ENCODE data around the gene DNAH5. TPM values are rescaled to one million over a fixed set of nuclear protein-coding genes. Genes with fewer than 3 reads are reported as not detected.

The DNAH5 gene
- total RNA-seq, 2 experiments from 2014 or later, result not detected

DNA sequence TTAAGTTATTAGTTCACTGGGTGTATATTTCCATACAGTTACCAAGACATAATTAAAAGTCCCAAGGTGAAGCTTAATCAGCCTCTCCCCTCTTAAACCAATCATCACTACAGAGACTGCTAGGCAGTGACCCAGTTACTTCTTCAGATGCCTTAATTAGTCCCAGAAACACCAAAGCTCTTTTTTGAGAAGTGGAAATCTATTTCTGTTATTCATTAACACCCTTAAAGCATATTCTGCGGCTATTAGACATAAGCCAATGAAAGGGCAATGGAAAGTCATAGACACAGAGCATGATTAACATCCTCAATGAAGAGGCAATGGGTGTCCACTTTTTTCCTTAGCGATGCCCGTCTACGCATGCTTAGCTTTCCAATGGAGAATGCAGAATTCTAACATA is 48.3 kb upstream of the DNAH5 start:
- intact Hi-C loops (cut with DNase I, micrococcal nuclease), result loop anchor here in 1 of 2 experiments (10.0 kb wide), 1 partner anchor 272 kb away; no protein-coding TSS in a partner anchor
- ChIA-PET CTCF (no interaction called here), POLR2A (no interaction called here)
- H3K9me3 Mint-ChIP-seq, result peaks cover 4% of the 10 kb centered on the region
- no peaks in the 10 kb centered on the region for H3K4me1 Mint-ChIP-seq (ENCODE audit: low read depth)
- Histone ChIP-seq H3K4me3 (ENCODE audit: low read length) (no peak overlapping the region), H3K27ac (ENCODE audit: low read depth in 1 of 2, low read length in 2 of 2) (no peak overlapping the region), H3K4me1 (ENCODE audit: insufficient read depth, low read length) (no peaks in the 10 kb centered on the region), H3K27me3 (ENCODE audit: control insufficient read depth in 1 of 2, insufficient read depth in 2 of 2, low read length in 2 of 2) (no peaks in the 10 kb centered on the region), H3K9me3 (ENCODE audit: control insufficient read depth in 1 of 2, insufficient read depth in 1 of 2, low read length in 2 of 2) (peaks cover 0 to 11% of the 10 kb centered on the region in 2 experiments), H3K36me3 (ENCODE audit: insufficient read depth, low read length) (no peaks in the 10 kb centered on the region)
- DNase-seq (no peak), ATAC-seq (ENCODE audit: poor library complexity) (no peak)
- peaks cover 12% of the 10 kb centered on the region for H3K27me3 Mint-ChIP-seq
- no peak overlapping the region for H3K27ac Mint-ChIP-seq
- no peaks in the 10 kb centered on the region for H3K36me3 Mint-ChIP-seq (ENCODE audit: low read depth)
- TF ChIP-seq, protein P1, sequence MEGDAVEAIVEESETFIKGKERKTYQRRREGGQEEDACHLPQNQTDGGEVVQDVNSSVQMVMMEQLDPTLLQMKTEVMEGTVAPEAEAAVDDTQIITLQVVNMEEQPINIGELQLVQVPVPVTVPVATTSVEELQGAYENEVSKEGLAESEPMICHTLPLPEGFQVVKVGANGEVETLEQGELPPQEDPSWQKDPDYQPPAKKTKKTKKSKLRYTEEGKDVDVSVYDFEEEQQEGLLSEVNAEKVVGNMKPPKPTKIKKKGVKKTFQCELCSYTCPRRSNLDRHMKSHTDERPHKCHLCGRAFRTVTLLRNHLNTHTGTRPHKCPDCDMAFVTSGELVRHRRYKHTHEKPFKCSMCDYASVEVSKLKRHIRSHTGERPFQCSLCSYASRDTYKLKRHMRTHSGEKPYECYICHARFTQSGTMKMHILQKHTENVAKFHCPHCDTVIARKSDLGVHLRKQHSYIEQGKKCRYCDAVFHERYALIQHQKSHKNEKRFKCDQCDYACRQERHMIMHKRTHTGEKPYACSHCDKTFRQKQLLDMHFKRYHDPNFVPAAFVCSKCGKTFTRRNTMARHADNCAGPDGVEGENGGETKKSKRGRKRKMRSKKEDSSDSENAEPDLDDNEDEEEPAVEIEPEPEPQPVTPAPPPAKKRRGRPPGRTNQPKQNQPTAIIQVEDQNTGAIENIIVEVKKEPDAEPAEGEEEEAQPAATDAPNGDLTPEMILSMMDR (IDR thresholded peaks at IDR 0.05), result no peak
- no peak overlapping the region for H3K4me3 Mint-ChIP-seq

- Mint-ChIP-seq H3K4me1 (ENCODE audit: low read depth) (no peaks in the 10 kb centered on the region), H3K27me3 (peaks cover 17% of the 10 kb centered on the region), H3K4me3 (no peak overlapping the region), H3K9me3 (no peaks in the 10 kb centered on the region), H3K27ac (no peak overlapping the region), H3K36me3 (ENCODE audit: low read depth) (no peaks in the 10 kb centered on the region)
- intact Hi-C loops (cut with DNase I, micrococcal nuclease), result loop anchor here in 1 of 2 experiments (10.0 kb wide), 1 partner anchor 273 kb away; no protein-coding TSS in a partner anchor
- POLR2A ChIA-PET, result no interaction called here
- DNase-seq (no peak), ATAC-seq (ENCODE audit: poor library complexity) (no peak)
- Histone ChIP-seq H3K4me1 (ENCODE audit: insufficient read depth, low read length) (no peaks in the 10 kb centered on the region), H3K4me3 (ENCODE audit: low read length) (no peak overlapping the region), H3K9me3 (ENCODE audit: control insufficient read depth in 1 of 2, insufficient read depth in 1 of 2, low read length in 2 of 2) (peaks cover 0 to 3% of the 10 kb centered on the region in 2 experiments), H3K27me3 (ENCODE audit: control insufficient read depth in 1 of 2, insufficient read depth in 2 of 2, low read length in 2 of 2) (no peaks in the 10 kb centered on the region), H3K27ac (ENCODE audit: low read depth in 1 of 2, low read length in 2 of 2) (no peak overlapping the region), H3K36me3 (ENCODE audit: insufficient read depth, low read length) (no peaks in the 10 kb centered on the region)
- CTCF ChIA-PET, result no interaction called here
- TF ChIP-seq, protein P1 (IDR thresholded peaks at IDR 0.05), result no peak
These were observed 46.9 kb upstream of the DNAH5 start for GRCh38 chr5:13991365-13991764.

DNA sequence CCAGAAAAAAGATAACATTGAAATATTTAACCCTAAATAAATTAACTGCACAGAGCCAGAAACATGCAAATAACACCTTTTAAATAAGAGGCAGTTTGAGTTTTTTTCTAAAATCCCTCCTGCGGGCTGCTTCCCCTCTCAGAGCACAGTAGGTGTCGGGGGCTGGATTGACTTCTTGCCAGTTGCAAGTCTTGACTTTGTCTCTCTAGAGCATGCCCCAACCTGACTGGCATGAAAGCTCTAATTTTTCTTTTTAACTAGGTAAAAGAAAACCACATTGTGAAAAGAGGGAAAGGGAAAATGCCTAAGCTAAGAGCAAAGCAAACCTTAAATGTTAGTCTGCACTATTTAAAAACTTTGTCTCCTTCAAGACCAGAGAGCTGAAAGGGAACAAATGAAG is 46.4 kb upstream of the DNAH5 start:
- intact Hi-C loops (cut with DNase I, micrococcal nuclease), result loop anchor here in 1 of 2 experiments (10.0 kb wide), 1 partner anchor 274 kb away; no protein-coding TSS in a partner anchor
- Histone ChIP-seq H3K9me3 (ENCODE audit: control insufficient read depth in 1 of 2, insufficient read depth in 1 of 2, low read length in 2 of 2) (peaks cover 0 to 3% of the 10 kb centered on the region in 2 experiments), H3K4me3 (ENCODE audit: low read length) (no peak overlapping the region), H3K27me3 (ENCODE audit: control insufficient read depth in 1 of 2, insufficient read depth in 2 of 2, low read length in 2 of 2) (no peaks in the 10 kb centered on the region), H3K27ac (ENCODE audit: low read depth in 1 of 2, low read length in 2 of 2) (no peak overlapping the region), H3K36me3 (ENCODE audit: insufficient read depth, low read length) (no peaks in the 10 kb centered on the region), H3K4me1 (ENCODE audit: insufficient read depth, low read length) (no peaks in the 10 kb centered on the region)
- Mint-ChIP-seq H3K4me1 (ENCODE audit: low read depth) (no peaks in the 10 kb centered on the region), H3K9me3 (no peaks in the 10 kb centered on the region), H3K4me3 (no peak overlapping the region), H3K27me3 (peaks cover 17% of the 10 kb centered on the region), H3K27ac (no peak overlapping the region), H3K36me3 (ENCODE audit: low read depth) (no peaks in the 10 kb centered on the region)
- no peak for ATAC-seq (ENCODE audit: poor library complexity)
- ChIA-PET POLR2A (no interaction called here), CTCF (no interaction called here)
- TF ChIP-seq, protein P1 (IDR thresholded peaks at IDR 0.05), result no peak
- no peak for DNase-seq
